Skin of body (tissue), 2 donors: ENCODE measurements around the gene RBM47. TPM values are rescaled to one million over a fixed set of nuclear protein-coding genes. Genes with fewer than 3 reads are reported as not detected.
"Not testable (repeated sequence)": the region's sequence is repeated elsewhere in the genome, so short reads cannot be mapped to it uniquely, and the experiment has no call there.

Experiments
- DNase-seq: peaks from one replicate; lab custom pipeline; 2025; lab: John Stamatoyannopoulos, UW
- total RNA-seq: library from RNA; depleted of rRNA; stranded (reverse); fragments of >200 nt; gene quantifications from one replicate; pipeline ENCODE4 v1.2.3, GENCODE V29; 2014

Gene RBM47
- total RNA-seq, 1 donor from 2014 or later: 16.3 TPM

DNA sequence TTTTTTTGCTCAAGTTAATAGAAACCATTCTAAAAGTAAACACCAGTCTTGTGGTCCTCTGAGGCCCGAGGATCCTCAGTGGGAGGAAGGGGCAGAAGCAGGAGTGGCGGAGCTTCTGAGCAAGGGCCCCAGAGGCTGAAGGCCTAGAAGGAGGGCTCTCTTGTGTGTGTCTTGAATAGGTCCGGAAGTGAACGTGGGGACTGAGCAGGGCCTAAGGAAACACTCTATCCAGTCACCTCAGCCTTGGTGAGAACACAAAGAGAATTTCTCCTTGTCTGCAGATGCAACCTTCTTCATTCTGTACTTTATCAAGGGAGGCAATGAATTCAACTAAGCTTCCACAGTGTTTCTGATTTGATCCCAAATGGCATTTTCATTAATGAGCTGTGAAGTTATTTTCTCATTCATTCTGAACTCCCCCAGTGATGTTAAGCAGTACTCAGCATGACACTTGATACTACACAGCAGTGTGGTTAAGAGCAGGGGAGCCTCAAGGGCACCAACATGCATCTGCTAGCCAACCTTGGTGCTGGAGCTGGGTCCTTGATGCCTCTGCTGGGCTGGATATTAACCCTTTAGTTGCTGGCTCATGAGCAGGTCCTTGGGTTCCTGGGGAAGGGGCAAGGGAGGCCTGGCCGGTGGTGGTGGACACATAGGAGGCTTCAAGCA is 64.7 kb downstream of the RBM47 start:
- no peak for DNase-seq

DNA sequence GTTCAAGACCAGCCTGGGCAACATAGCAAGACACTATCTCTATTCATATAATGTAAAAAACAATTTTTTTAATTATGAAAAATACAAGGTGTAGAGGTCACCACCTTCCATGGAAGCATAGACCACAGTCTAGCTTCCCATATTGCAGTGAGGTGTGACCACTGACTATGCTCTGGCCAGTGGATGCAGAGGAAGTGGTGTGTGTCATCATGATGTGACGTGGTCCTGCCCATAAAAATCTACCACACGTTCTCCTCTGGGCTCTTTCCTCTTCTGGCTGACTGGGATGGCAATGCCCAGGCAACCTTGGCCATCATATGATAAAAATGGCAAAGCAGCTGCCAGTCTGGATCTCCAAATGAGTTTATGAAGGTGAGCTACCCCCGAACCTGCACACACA is 65.7 kb downstream of the RBM47 start:
- DNase-seq: no peak

DNA sequence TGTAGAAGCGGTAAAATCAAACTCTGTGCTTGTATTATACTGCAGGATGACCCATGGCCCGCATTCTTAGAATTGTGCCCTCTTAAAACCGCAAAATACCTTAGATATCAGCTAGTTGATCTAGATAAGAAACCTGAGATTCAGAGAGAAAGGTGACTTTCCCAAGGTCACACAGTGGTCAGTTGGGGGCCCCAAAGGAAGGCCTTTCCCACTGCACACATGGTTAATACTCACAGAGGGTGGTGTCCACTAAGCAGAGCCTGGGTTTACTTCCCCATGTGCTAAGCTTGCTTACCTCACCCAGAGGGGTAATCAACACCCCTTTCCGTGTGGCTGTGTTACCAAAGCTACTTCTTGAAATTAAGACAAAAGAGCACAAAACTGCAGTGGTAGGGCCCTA is 66.3 kb downstream of the RBM47 start:
- no peak for DNase-seq

DNA sequence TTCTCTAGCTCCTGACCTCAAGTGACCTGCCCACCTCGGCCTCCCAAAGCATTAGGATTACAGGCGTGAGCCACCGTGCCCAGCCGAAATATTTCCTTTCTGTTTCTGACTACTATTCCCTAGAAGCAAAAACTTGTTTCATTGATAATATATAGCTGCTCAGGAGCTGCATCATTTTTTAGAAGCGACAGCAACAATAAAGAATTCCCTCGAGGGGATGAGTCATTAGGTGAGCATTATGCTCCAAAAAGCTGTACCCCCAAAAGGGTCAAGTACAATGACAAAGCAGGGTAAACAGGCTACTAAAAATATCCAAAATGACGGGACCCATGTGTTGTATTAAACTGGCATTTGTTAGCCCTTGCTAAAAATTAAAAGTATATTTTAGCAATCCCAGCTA is 67.0 kb downstream of the RBM47 start:
- DNase-seq: no peak

GRCh38 chr4:40562208-40562607 is 67.5 kb downstream of the RBM47 start:
- DNase-seq: no peak

DNA sequence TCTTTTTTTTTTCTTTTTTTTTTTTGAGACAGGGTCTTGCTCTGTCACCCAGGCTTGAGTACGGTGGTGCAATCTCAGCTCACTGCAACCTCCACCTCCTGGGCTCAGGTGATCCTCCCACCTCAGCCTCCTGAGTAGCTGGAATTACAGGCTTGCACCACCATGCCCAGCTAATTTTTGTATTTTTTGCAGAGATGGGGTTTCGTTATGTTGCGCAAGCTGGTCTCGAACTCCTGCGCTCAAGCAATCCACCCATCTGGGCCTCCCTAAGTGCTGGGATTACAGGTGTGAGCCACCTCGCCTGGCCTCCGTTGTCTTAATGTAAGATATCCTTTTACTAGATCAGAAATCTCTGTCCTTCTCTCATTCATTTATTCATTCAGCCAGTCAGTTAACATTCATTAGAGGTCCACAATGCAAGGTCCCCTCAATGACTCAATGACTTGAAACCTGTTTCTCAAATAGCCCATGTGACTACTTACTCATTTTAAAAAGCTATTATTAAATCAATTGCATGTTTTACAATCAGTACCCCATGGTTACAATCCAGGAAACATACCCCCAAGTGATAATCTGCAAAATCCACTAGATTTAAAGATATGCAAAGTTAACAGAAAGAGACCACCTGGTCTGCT is 68.0 kb downstream of the RBM47 start:
- not testable (repeated sequence) for DNase-seq

GRCh38 chr4:40559585-40560465 is 69.8 kb downstream of the RBM47 start:
- DNase-seq: no peak

- DNase-seq: no peak
These were observed 71.9 kb downstream of the RBM47 start for GRCh38 chr4:40557736-40558135.

DNA sequence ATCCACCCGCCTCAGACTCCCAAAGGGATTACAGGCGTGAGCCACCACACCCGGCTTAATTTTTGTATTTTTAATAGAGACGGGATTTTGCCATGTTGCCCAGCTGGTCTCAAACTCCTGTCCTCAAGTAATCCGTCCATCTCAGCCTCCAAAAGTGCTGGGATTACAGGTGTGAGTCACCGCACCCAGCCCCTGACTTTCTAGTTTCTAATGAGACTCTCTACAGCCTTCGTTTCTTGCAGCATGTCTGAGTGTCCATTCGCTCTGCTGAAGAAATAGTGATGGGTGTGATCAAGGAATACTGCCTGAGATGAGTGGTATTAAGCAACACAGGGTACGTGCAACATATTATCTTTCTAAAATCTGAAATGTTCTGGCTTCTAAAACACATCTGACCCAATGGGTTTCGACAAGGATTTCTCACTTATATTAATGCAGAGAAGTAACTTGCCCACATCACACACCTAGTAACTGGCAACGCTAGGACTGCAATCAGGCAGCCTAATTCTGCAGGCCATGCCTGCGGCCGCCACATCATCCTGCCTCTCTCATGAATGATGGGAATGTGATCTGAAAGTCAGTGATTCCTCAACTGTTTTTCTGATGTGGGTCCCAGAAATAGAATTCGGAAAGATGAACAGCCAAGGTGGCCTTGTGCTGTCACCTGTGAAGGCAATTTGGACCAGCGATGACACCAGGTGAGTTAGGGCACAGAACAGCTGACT is 74.3 kb downstream of the RBM47 start:
- no peak for DNase-seq

DNA sequence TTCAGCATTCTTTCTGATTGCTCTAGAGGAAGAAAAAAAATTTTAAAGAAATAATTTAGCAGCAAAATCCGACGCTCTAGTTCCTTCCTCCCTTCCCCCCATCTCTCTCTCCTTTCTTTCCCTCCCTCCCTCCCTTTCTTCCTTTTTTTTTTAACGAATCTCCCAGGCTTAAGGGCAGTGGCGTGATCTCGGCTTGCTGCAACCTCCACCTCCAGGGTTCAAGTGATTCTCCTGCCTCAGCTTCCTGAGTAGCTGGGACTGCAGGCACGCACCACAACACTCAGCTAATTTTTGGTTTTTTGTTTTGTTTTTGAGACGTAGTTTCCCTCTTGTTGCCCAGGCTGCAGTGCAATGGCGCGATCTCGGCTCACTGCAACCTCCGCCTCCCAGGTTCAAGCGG is 75.0 kb downstream of the RBM47 start:
- DNase-seq: not testable (repeated sequence)

- DNase-seq: peak; percentile 9
These were observed 75.7 kb downstream of the RBM47 start for GRCh38 chr4:40553995-40554394.

DNA sequence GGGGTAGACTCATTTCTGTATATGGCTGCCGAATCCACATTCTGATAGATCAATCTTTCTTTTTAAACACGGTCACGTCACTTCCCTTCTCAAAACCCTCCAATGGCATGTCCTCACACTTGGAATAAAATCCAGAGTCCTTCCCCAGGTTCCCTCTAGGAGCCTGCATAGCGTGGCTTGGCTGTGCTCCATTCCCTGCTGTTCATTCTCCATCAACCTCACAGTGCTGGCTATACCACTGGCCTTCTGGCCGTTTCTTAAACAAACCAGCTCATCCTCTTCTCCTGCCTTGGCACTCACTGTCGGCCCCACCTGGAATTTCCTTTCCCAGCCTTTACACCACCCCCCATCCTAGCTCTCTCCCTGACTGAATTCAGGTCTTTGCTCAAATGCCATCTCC is 77.1 kb downstream of the RBM47 start:
- DNase-seq: no peak

GRCh38 chr4:40551568-40552136 is 78.0 kb downstream of the RBM47 start:
- DNase-seq: not testable (repeated sequence)

DNA sequence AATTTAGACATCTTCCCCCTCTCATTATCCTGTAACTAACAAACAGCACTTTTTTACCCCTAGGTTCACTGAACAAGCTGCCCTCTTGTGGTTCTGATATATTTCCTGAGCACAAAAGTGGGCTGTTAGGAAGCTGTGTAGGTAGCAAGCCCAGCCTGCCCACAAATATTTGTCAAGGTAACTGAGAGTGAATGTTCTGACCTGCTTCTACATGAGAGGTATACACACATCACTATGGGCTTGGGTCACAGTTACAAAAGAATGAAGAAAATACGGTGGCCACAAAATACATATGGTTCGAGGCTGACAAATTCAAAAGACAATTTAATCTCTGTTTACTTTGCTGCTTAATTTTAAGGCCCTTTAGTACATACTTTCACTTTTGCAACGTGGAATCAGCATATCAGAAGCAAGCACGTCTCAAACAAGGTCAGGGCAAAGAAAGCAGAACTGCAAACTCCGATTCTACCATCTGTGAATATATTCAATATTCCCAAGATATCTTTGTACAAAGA is 78.7 kb downstream of the RBM47 start:
- no peak for DNase-seq

GRCh38 chr4:40550196-40550595 is 79.5 kb downstream of the RBM47 start:
- no peak for DNase-seq

DNA sequence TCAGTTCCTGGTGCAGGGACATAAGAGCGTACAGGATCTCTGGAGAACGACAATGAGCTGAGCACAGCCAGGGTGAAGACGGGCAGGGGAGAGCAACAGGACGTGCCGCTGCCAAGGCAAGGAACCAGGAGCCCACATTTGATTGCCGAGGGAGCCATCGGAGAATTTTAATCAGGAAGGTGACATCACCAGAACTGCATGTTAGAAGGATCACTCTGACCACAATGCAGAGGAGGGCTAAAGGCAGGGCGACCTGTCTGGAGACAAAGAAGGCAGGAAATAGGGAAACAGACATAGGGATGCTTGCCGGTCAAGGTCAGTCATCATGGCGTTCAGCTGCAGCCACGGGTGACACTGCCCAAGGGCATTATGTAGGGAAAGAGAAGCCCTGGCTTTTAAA is 81.4 kb downstream of the RBM47 start:
- DNase-seq: no peak

DNA sequence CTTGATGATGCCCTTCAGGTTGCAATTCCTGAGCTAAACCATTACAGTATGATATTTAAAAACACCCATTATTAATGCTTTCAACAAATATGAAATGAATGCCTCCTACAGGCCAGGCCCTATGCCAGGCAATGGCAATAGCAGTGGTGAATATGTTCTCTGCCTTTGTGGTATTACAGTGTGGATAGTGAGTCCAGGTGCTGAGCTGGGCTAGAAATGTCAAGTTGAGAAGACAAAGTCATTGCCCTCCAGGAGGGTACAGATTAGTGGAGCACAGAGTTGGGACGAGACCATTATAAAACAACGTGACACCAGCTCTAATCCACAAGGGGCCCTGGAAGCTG is 81.9 kb downstream of the RBM47 start:
- DNase-seq: no peak

GRCh38 chr4:40546969-40547788 is 82.5 kb downstream of the RBM47 start:
- no peak for DNase-seq

DNA sequence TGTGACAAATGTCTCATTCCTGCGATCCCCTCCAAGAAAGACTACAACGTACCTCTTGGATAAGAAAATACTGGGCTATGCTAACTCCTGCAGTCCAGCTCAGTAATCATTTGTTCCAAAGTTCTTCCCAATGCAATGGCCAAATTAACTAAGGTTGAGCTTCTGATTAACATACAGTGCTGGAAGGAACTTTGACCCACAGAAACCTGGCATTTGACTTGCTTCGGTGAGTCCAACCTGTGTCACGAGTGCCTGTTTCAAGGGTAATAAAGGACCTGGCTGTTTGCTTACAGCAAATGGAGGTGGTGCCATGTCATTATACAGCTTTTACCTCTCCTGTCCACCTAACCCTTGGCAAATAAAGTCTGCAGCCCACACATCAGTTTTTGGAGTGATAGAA is 83.2 kb downstream of the RBM47 start:
- DNase-seq: no peak

GRCh38 chr4:40545487-40545886 is 84.2 kb downstream of the RBM47 start:
- DNase-seq: not testable (repeated sequence)
